ENCODE measurements around the gene COCH.

- TF ChIP-seq CTCF (IDR thresholded peaks at IDR 0.05), result no peak
- TF ChIP-seq POLR2A (IDR thresholded peaks at IDR 0.05), result no peak
These were observed 31.9 kb upstream of the COCH start for GRCh38 chr14:30842431-30842830.

Measured in lower leg skin (tissue), 3 donors.